ENCODE results near the gene IFNA16. TPM values are rescaled to one million over a fixed set of nuclear protein-coding genes. Genes with fewer than 3 reads are reported as not detected.
"Not testable (repeated sequence)": the region's sequence is repeated elsewhere in the genome, so short reads cannot be mapped to it uniquely, and the experiment has no call there.

IFNA16 gene
- total RNA-seq, result not detected

GRCh38 chr9:21217211-21217610 is at the start of gene IFNA16:
TSS of gene IFNA16 (minus strand) at chr9:21217311. CDS start at chr9:21217305, 6 bp downstream.
- not testable (repeated sequence) for DNase-seq

- no peak for DNase-seq
Measured at GRCh38 chr9:21265421-21266189, 48.5 kb upstream of the IFNA16 start.

GRCh38 chr9:21255538-21256212 is 38.6 kb upstream of the IFNA16 start:
- no peak for DNase-seq

- DNase-seq, result no peak
Measured at GRCh38 chr9:21252721-21253547, 35.8 kb upstream of the IFNA16 start.

- no peak for DNase-seq
Measured at GRCh38 chr9:21251638-21252037, 34.5 kb upstream of the IFNA16 start.

- no peak for DNase-seq
Measured at GRCh38 chr9:21251190-21251589, 34.1 kb upstream of the IFNA16 start.

- DNase-seq, result no peak
Measured at GRCh38 chr9:21244836-21245235, 27.7 kb upstream of the IFNA16 start.

GRCh38 chr9:21239911-21240310 is 22.8 kb upstream of the IFNA16 start, which contains the start of gene IFNA14:
TSS of gene IFNA14 (minus strand) at chr9:21240005. CDS start at chr9:21239935, 70 bp downstream.
- DNase-seq, result no peak

GRCh38 chr9:21236360-21236714 is 19.2 kb upstream of the IFNA16 start:
- not testable (repeated sequence) for DNase-seq

GRCh38 chr9:21235468-21236359 is 18.6 kb upstream of the IFNA16 start:
- DNase-seq, result not testable (repeated sequence)

- no peak for DNase-seq
Measured at GRCh38 chr9:21234153-21234687, 17.1 kb upstream of the IFNA16 start.

- DNase-seq, result no peak
Measured at GRCh38 chr9:21233258-21233657, 16.1 kb upstream of the IFNA16 start.

GRCh38 chr9:21228122-21228521 is 11.0 kb upstream of the IFNA16 start, which contains the start of gene IFNA17:
TSS of gene IFNA17 (minus strand) at chr9:21228222. CDS start at chr9:21228173, 49 bp downstream.
- DNase-seq, result no peak

GRCh38 chr9:21213411-21214326 is 3.4 kb downstream of the IFNA16 start:
- DNase-seq, result not testable (repeated sequence)

GRCh38 chr9:21212160-21212559 is 5.0 kb downstream of the IFNA16 start:
- not testable (repeated sequence) for DNase-seq

- not testable (repeated sequence) for DNase-seq
Measured at GRCh38 chr9:21210782-21211181, 6.3 kb downstream of the IFNA16 start.

- no peak for DNase-seq
Measured at GRCh38 chr9:21210311-21210710, 6.8 kb downstream of the IFNA16 start.

- DNase-seq, result not testable (repeated sequence)
Measured at GRCh38 chr9:21207043-21207442, 10.1 kb downstream of the IFNA16 start, which contains the start of gene IFNA10. TSS of gene IFNA10 (minus strand) at chr9:21207143. CDS start at chr9:21207097, 46 bp downstream.

GRCh38 chr9:21205204-21205603 is 11.9 kb downstream of the IFNA16 start:
- no peak for DNase-seq

- DNase-seq, result not testable (repeated sequence)
Measured at GRCh38 chr9:21202105-21202504, 15.0 kb downstream of the IFNA16 start, which contains the start of gene IFNA7. TSS of gene IFNA7 (minus strand) at chr9:21202205. CDS start at chr9:21202165, 40 bp downstream.
